ENCODE measurements around the gene SLC1A4.
"Not testable (repeated sequence)": the region's sequence is repeated elsewhere in the genome, so short reads cannot be mapped to it uniquely, and the experiment has no call there.

SLC1A4 gene

GRCh38 chr2:64995041-64995440 lies 5.8 kb downstream of the SLC1A4 start:
- DNase-seq, result no peak

DNA sequence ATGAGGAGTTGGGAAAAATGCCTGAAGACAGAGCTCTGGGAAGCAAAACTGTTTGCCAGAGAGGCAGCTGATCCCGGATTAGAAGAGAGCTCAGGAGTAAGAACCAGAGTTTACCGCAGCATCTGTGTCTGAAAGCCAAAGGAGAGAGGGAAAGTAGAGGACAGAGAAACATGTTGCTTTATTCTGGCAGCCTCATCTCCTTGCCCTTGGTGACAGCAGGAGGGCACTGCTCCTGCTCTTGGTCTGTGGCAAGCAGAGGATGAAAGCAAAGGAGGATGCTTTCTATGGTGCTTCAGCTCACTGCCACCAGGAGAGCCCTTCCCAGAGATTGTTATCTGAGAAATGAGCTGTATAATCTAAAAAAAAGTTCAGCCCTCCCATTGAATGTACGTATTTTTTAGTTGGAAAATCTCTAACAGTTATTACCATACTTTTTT lies 7.7 kb downstream of the SLC1A4 start:
- no peak for DNase-seq

DNA sequence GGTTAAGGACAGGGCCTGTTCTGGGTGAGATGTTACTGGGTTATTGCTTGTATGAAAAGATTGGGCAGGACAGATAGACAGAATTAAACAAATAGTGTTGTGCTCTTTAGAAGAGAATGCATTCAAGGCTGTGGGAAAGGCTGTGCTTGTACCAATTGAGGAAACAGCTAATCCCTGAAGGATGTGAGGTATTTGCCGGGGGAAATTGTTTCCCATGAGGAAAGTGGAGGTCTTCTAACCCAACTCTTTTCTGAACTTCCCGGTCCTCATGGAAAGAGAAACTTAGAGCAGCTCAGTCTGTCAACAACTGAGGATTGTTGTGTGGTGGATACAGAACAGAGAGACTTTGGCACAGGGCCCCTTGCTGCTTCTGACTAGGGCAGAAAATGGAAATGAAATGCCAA lies 9.5 kb downstream of the SLC1A4 start:
- no peak for DNase-seq

GRCh38 chr2:64999754-65000153 lies 10.6 kb downstream of the SLC1A4 start:
- DNase-seq, result no peak

GRCh38 chr2:65000644-65001043 lies 11.4 kb downstream of the SLC1A4 start:
- no peak for DNase-seq

DNA sequence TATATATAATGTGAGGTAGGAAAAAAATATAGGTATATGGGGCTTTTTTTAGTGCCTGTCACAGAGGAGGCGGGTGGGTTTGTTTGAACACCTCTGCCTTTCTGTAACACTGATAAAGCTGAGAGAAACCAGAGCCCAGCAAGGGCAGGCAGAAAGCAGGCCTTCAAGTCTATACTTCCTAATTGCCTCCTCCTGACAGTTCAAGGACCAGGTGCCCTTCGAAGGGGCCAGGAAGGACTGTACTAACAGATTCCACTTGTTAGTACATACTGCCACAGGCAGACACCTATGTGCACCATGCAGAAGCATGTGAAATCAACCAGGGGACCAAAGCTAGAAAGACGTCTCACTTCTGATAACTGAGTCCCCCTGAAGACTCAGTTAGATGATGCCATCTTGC lies 13.8 kb downstream of the SLC1A4 start:
- no peak for DNase-seq

GRCh38 chr2:65004232-65004631 lies 15.0 kb downstream of the SLC1A4 start:
- not testable (repeated sequence) for DNase-seq

DNA sequence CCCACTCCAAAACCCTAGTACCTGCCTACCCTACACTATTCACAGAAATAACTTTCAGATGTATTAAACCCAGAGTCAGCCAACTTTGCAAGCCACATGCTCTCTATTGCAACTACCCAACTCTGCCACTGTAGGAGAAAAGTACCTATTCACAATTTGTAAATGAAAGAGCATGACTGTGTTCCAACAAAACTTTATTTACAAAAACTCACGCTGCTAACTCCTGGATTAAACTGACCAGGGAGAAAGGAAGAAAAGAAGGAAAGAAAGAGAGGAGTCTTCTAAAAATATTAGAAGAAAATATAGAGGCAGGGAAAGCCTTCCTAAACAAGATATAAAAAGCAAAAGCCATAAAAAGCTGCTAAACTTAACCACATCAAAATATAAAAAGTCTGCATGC lies 24.6 kb downstream of the SLC1A4 start:
- DNase-seq, result no peak

- no peak for DNase-seq
Measured at GRCh38 chr2:65015731-65016130, 26.5 kb downstream of the SLC1A4 start.

- DNase-seq, result no peak
Measured at GRCh38 chr2:65016789-65017188, 27.6 kb downstream of the SLC1A4 start.

DNA sequence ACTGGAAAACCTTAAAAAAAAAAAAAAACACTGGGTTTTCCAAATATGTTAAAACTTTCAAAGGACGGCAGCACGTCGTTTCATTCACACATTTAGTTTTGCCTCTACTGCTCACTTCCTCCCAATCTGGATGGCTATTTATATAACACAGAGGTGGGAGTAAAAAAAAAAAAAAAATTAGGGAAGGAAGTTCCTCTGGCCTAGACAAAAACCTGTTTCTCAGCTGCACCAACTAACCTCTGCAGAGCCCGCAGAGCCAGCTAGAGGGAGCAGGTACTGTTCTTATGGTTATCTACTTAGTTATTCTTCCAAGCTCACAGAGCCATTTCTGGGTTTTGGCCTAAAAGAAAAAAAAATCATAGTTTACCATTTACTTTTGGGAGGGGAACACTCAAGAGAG lies 28.1 kb downstream of the SLC1A4 start:
- DNase-seq, result no peak

GRCh38 chr2:65018141-65018582 lies 29.0 kb downstream of the SLC1A4 start:
- no peak for DNase-seq

DNA sequence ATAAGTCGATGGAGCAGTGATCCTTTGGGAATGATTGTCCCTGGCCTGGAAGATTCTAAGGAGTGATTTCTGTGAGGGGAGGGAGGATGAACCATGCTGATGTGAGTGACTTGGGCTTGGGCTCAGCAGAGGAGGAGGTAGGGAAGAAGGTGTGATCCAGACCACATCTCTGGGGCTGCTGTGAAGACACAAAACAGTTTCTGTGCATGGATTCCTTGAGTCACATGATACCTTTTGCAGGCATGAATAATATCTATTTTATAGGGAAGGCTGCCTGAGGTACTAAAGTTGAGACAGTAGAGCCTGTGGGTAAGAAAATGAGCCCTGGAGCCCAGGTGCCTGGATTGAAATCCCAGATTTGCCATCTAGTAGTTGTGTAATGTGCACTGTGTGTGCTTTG lies 29.8 kb downstream of the SLC1A4 start:
- DNase-seq, result no peak

DNA sequence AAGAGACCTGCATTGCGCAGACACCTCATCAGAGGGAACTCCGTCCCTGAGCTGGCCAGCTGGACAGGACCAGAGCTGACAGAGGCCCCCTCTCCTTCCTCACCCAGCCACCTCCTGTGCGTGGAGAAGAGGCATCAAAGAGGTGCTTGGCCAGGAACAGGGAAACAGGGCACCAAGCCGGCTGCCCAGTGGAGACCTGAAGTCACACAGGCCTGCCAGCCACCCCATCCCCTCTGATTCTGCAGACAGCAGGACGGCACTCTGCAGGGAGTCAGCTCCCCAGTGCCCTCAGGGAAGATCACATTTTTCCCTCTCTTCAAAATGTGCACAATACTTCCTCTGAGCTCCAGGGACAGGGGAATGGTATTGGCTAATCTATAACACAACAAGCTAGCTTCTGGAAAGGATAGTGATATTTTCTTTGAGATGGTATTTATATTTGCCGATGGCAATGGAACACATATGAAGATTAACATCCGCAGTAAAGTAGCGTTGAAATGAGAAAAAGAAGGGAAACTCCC lies 30.5 kb downstream of the SLC1A4 start:
- no peak for DNase-seq

DNA sequence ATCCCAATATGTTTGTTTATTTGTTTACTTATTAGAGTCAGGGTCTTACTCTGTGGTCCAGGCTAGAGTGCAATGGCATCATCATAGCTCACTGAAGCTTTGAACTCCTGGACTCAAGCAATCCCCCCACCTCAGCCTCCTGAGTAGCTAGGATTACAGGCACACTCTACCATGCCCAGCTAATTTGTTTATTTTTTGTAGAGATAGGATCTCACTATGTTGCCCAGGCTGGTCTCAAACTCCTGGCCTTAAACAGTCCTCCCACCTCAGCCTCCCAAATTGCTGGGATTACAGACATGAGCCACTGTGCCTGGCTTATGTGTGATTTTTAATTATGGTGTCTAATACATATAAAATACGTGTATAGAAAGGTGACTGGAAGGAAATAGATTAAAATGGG lies 31.1 kb downstream of the SLC1A4 start:
- not testable (repeated sequence) for DNase-seq

- no peak for DNase-seq
Measured at GRCh38 chr2:65020943-65021528, 31.8 kb downstream of the SLC1A4 start.

DNA sequence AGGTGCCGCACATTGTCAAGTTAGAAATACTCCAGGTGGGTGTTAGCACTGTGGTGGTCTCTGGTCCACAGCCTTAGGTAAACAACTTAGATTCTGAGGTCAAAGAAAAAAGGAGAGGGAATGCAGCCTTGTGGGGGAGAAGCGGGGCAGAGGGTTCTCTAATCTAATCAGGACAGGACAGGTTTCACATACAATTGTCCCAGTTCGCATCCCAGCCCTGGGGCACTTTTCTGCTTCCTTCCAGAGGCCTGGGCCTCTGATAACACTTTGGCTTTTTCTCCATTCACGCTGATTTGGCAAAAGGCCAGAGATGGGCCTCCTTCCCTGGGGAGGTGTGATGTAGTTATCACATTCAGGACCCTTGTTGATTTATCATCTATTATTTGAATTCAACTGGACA lies 32.5 kb downstream of the SLC1A4 start:
- DNase-seq, result no peak

GRCh38 chr2:65022189-65022588 lies 33.0 kb downstream of the SLC1A4 start:
- no peak for DNase-seq

DNA sequence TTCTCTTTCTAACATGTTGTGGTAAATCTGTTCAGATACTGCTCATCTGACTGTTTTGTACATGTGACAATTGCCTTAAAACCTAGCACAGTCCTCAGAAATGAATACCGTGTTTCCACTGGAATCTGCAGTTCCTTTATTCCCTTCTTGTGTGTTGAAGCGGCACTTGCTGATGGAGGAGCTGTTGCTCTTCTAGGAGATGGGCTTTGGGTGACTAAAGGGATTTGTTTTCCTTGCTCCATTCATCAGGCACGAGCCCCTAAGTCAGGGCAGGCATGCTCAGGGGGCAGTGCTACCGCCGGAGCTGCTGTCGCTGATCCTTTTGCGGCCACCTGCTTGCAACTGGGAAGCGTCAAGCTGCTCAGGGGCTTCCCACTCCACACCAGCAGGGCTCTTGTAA lies 34.5 kb downstream of the SLC1A4 start:
- DNase-seq, result no peak

DNA sequence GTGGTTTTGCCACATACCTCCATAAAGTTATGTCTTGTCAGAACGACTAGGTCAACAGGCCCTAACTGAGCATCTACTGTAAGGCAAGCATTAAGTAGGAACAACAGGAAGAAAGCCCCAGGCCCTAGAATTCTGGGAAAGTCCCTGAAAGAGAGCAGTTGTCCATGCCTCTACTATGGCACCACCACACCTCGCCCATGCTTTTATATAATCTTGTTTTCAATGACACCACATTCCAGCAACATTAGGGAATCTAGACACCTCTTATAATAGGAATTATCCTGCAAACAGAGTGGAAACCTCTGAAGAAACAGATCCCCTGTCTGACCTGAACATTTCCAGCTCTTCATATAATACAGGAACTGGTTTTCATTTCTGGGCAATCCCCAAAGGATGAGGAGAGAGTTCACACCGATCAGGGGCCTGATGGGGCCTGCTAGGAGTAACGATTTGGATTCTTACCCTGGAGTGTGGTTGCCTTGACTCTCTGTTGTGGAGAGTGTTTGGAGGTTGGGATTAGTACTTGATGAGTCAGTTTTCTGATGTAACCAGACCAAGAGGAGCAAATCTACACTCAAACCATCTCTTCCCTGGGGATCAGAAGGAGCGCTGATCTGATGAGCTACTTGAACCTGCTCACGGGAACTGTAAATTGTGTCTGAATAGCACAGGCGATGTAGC lies 35.1 kb downstream of the SLC1A4 start:
- DNase-seq, result no peak

- DNase-seq, result no peak
Measured at GRCh38 chr2:65025453-65026123, 36.4 kb downstream of the SLC1A4 start.

DNA sequence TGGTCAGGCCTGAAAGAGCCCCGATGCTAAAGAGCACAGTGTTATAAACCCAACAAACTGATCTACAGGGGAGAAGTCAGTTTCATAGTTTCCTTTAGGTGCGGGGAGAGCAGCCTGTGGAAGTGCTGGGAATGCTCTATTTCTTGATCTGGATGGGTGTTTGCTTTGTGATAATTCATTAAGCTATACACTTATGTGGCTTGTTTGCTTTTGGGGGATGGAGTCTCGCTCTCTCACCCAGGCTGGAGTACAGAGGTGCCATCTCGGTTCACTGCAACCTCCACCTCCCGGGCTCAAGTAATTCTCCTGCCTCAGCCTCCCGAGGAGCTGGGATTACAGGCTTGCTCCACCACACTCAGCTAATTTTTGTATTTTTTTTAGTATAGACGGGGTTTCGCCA lies 37.0 kb downstream of the SLC1A4 start:
- DNase-seq, result no peak

DNA sequence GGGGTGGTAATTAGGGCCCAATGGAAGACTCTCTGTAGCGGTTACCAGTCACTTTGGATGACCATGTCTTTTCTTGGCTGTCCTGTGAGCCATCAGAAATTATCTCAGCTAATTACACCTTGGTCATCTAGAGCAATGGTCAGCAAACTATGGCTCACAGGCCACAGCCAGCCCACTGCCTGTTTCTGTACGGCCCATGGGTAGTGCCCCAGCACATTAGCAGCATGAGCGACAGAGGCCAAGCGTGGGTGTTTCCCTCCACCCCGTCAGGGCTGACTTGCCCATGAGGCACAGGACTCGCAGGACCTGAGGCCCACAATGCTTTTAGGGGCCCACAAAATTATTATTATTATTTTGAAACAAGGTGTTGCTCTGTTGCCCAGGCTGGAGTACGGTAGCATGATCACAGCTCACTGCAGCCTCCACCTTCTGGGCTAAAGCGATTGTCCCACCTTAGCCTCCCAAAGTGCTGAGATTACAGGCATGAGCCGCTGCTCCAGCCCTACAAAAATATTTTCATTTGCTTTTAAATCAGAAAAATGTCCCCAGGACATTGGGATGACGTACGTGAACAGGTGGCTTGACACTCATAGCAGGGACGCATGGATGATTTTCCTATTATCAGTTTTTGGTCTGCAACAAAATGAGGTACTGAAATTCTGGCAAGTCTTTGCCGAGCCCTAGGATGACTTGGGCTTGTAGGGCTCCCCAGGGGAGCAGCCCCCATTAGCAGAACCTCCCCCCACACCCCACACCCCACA lies 37.7 kb downstream of the SLC1A4 start:
- DNase-seq, result no peak
